GM23338 (cell line): ENCODE results near the gene PBX3. TPM values are rescaled to one million over a fixed set of nuclear protein-coding genes. Genes with fewer than 3 reads are reported as not detected.

ENCODE experiments used
- ATAC-seq: fragments of 200-7000 bp; cut with Tn5 transposase; 3 replicates; pipeline ENCODE4 v1.9.1; 2020
- DNase-seq: peaks from one replicate; pipeline ENCODE4 v3.0.0-alpha.2; 2015; ENCODE audit warnings: low spot score
- H2AFZ ChIP-seq: fragments of 200-600 bp; sonication (generic); 2 replicates; pipeline ENCODE4 v1.8.0; 2016; ENCODE audit warnings: antibody characterized with exemption, mild to moderate bottlenecking, moderate library complexity
- H3F3A ChIP-seq: fragments of 200-600 bp; sonication (generic); replicated peaks from 2 replicates; pipeline ENCODE4 v1.8.0; 2017; ENCODE audit warnings: antibody characterized with exemption, mixed run types, low read depth
- H3K27ac ChIP-seq: fragments of 200-600 bp; sonication (generic); 2 replicates; pipeline ENCODE4 v1.6.1; 2016; ENCODE audit warnings: low read depth
- H3K27me3 ChIP-seq: fragments of 200-600 bp; sonication (generic); 2 replicates; pipeline ENCODE4 v1.8.0; 2016; ENCODE audit warnings: mild to moderate bottlenecking, mixed run types, moderate library complexity; ENCODE audit not compliant: insufficient read depth
- H3K36me3 ChIP-seq: fragments of 200-600 bp; sonication (generic); 2 replicates; pipeline ENCODE4 v1.8.0; 2016; ENCODE audit warnings: mild to moderate bottlenecking; ENCODE audit not compliant: insufficient read depth
- H3K4me1 ChIP-seq: fragments of 200-600 bp; sonication (generic); 2 replicates; pipeline ENCODE4 v1.8.0; 2016; ENCODE audit warnings: mild to moderate bottlenecking, moderate library complexity; ENCODE audit not compliant: insufficient read depth
- H3K4me2 ChIP-seq: fragments of 200-600 bp; sonication (generic); 2 replicates; pipeline ENCODE4 v1.7.1; 2017; ENCODE audit warnings: mixed run types
- H3K4me3 ChIP-seq: fragments of 200-600 bp; sonication (generic); 2 replicates; pipeline ENCODE4 v1.6.1; 2016; ENCODE audit warnings: mixed run types
- H3K79me2 ChIP-seq: fragments of 200-600 bp; sonication (generic); replicated peaks from 2 replicates; pipeline ENCODE4 v1.8.0; 2017; ENCODE audit warnings: mild to moderate bottlenecking; ENCODE audit not compliant: insufficient read depth
- H3K9me2 ChIP-seq: fragments of 200-600 bp; sonication (generic); 2 replicates; pipeline ENCODE4 v1.8.0; 2017; ENCODE audit not compliant: insufficient read depth
- H4K20me1 ChIP-seq: fragments of 200-600 bp; sonication (generic); replicated peaks from 2 replicates; pipeline ENCODE4 v1.8.0; 2017; ENCODE audit warnings: mild to moderate bottlenecking; ENCODE audit not compliant: insufficient read depth
- H3K27ac Mint-ChIP-seq: 2 replicates; pipeline ENCODE4 v1.8.0; 2020; ENCODE audit warnings: inconsistent platforms, mild to moderate bottlenecking, moderate library complexity, mixed read lengths
- H3K27me3 Mint-ChIP-seq: 3 replicates; pipeline ENCODE4 v1.8.0; 2022; ENCODE audit warnings: low read depth, mild to moderate bottlenecking, moderate library complexity, mixed read lengths, inconsistent platforms; ENCODE audit not compliant: insufficient read depth, poor library complexity
- H3K36me3 Mint-ChIP-seq: 3 replicates; pipeline ENCODE4 v1.8.0; 2021; ENCODE audit warnings: low read depth, mild to moderate bottlenecking, inconsistent platforms, moderate library complexity, mixed read lengths
- H3K4me1 Mint-ChIP-seq: 3 replicates; pipeline ENCODE4 v1.8.0; 2020; ENCODE audit warnings: mild to moderate bottlenecking, inconsistent platforms, mixed read lengths
- H3K4me3 Mint-ChIP-seq: 3 replicates; pipeline ENCODE4 v1.8.0; 2021; ENCODE audit warnings: moderate library complexity, mild to moderate bottlenecking, inconsistent platforms, mixed read lengths
- H3K9me3 Mint-ChIP-seq: 3 replicates; pipeline ENCODE4 v1.8.0; 2020; ENCODE audit warnings: moderate library complexity, mild to moderate bottlenecking, inconsistent platforms, mixed read lengths
- CREB1 ChIP-seq: fragments of 250-450 bp; sonication (Bioruptor Pico); IDR thresholded peaks from 2 replicates; pipeline ENCODE4 v1.5.0; 2020; ENCODE audit warnings: low read depth, mild to moderate bottlenecking, moderate library complexity
- CTCF ChIP-seq, 2 experiments: fragments of 200-600 bp in 1 of 2; sonication (generic) in 1 of 2; conservative IDR thresholded peaks; 2 replicates each; pipeline versions ENCODE4 v1.5.1 to v1.6.1; 2016 to 2017; ENCODE audit warnings: antibody characterized with exemption in 2 of 2, low read depth in 2 of 2, mild to moderate bottlenecking in 2 of 2, moderate library complexity in 1 of 2
- ETS1 ChIP-seq: IDR thresholded peaks from 2 replicates; pipeline ENCODE4 v1.6.1; 2016; ENCODE audit warnings: antibody characterized with exemption
- EZH2 ChIP-seq: fragments of 200-600 bp; sonication (generic); IDR thresholded peaks from one replicate; pipeline ENCODE4 v1.8.0; 2017; ENCODE audit warnings: antibody characterized with exemption, mild to moderate bottlenecking, low read depth; ENCODE audit not compliant: unreplicated experiment
- EZH2phosphoT487 ChIP-seq: fragments of 200-600 bp; sonication (generic); IDR thresholded peaks from one replicate; pipeline ENCODE4 v1.8.1; 2018; ENCODE audit warnings: antibody characterized with exemption; ENCODE audit not compliant: unreplicated experiment
- JUNB ChIP-seq: IDR thresholded peaks from one replicate; pipeline ENCODE4 v1.6.1; 2016; ENCODE audit warnings: antibody characterized with exemption; ENCODE audit not compliant: unreplicated experiment
- NANOG ChIP-seq: IDR thresholded peaks from 2 replicates; pipeline ENCODE4 v1.6.1; 2016; ENCODE audit warnings: antibody characterized with exemption, borderline replicate concordance
- POLR2AphosphoS5 ChIP-seq: IDR thresholded peaks from 2 replicates; pipeline ENCODE4 v1.6.1; 2016; ENCODE audit warnings: antibody characterized with exemption, low read depth
- REST ChIP-seq: IDR thresholded peaks from one replicate; pipeline ENCODE4 v1.6.1; 2018; ENCODE audit warnings: antibody characterized with exemption; ENCODE audit not compliant: unreplicated experiment
- STAT1 ChIP-seq: IDR thresholded peaks from one replicate; pipeline ENCODE4 v1.6.1; 2016; ENCODE audit warnings: antibody characterized with exemption; ENCODE audit not compliant: unreplicated experiment
- ZNF114 ChIP-seq: fragments of 250-450 bp; sonication (Bioruptor Pico); IDR thresholded peaks from 2 replicates; pipeline ENCODE4 v1.5.0; 2020; ENCODE audit warnings: mild to moderate bottlenecking, moderate library complexity
- ZNF331 ChIP-seq: fragments of 250-450 bp; sonication (Bioruptor Pico); IDR thresholded peaks from 2 replicates; pipeline ENCODE4 v1.5.0; 2020; ENCODE audit warnings: low read depth, mild to moderate bottlenecking, moderate library complexity
- polyA plus RNA-seq: library from polyadenylated mRNA; unstranded; fragments of >200 nt; fragmentation: Nextera tagmentation; extraction: Ambion mirVana; gene quantifications from 2 replicates; pipeline ENCODE4 v1.2.1, GENCODE V29; 2016
- total RNA-seq: library from RNA; depleted of rRNA; stranded (reverse); fragments of >200 nt; shearing (Covaris generic); gene quantifications from 2 replicates; pipeline ENCODE4 v1.2.3, GENCODE V29; 2014
- TF ChIP-seq, protein P1 (sequence below): fragments of 250-450 bp; sonication (Bioruptor Pico); IDR thresholded peaks from 2 replicates; pipeline ENCODE4 v1.5.0; 2020; ENCODE audit warnings: mild to moderate bottlenecking, moderate library complexity

PBX3 gene
- total and polyA plus RNA-seq, 2 experiments from 2014 or later = 28.9 to 50.5 TPM

GRCh38 chr9:125763394-125763801, 16.2 kb downstream of the PBX3 start:
- no peak for TF ChIP-seq ETS1
- TF ChIP-seq CTCF (conservative IDR thresholded peaks at IDR 0.05; ENCODE audit: low read depth in 2 of 2) = no peak
- no peak for TF ChIP-seq NANOG
- no peak for TF ChIP-seq EZH2
- TF ChIP-seq CREB1 (CRISPR knock-in tag) = no peak
- TF ChIP-seq JUNB = no peak
- TF ChIP-seq ZNF331 (CRISPR knock-in tag) = no peak
- TF ChIP-seq REST = no peak
- no peak for TF ChIP-seq ZNF114
- TF ChIP-seq STAT1 = no peak
- no peak for TF ChIP-seq POLR2AphosphoS5
- TF ChIP-seq EZH2phosphoT487 = no peak
- TF ChIP-seq, protein P1, sequence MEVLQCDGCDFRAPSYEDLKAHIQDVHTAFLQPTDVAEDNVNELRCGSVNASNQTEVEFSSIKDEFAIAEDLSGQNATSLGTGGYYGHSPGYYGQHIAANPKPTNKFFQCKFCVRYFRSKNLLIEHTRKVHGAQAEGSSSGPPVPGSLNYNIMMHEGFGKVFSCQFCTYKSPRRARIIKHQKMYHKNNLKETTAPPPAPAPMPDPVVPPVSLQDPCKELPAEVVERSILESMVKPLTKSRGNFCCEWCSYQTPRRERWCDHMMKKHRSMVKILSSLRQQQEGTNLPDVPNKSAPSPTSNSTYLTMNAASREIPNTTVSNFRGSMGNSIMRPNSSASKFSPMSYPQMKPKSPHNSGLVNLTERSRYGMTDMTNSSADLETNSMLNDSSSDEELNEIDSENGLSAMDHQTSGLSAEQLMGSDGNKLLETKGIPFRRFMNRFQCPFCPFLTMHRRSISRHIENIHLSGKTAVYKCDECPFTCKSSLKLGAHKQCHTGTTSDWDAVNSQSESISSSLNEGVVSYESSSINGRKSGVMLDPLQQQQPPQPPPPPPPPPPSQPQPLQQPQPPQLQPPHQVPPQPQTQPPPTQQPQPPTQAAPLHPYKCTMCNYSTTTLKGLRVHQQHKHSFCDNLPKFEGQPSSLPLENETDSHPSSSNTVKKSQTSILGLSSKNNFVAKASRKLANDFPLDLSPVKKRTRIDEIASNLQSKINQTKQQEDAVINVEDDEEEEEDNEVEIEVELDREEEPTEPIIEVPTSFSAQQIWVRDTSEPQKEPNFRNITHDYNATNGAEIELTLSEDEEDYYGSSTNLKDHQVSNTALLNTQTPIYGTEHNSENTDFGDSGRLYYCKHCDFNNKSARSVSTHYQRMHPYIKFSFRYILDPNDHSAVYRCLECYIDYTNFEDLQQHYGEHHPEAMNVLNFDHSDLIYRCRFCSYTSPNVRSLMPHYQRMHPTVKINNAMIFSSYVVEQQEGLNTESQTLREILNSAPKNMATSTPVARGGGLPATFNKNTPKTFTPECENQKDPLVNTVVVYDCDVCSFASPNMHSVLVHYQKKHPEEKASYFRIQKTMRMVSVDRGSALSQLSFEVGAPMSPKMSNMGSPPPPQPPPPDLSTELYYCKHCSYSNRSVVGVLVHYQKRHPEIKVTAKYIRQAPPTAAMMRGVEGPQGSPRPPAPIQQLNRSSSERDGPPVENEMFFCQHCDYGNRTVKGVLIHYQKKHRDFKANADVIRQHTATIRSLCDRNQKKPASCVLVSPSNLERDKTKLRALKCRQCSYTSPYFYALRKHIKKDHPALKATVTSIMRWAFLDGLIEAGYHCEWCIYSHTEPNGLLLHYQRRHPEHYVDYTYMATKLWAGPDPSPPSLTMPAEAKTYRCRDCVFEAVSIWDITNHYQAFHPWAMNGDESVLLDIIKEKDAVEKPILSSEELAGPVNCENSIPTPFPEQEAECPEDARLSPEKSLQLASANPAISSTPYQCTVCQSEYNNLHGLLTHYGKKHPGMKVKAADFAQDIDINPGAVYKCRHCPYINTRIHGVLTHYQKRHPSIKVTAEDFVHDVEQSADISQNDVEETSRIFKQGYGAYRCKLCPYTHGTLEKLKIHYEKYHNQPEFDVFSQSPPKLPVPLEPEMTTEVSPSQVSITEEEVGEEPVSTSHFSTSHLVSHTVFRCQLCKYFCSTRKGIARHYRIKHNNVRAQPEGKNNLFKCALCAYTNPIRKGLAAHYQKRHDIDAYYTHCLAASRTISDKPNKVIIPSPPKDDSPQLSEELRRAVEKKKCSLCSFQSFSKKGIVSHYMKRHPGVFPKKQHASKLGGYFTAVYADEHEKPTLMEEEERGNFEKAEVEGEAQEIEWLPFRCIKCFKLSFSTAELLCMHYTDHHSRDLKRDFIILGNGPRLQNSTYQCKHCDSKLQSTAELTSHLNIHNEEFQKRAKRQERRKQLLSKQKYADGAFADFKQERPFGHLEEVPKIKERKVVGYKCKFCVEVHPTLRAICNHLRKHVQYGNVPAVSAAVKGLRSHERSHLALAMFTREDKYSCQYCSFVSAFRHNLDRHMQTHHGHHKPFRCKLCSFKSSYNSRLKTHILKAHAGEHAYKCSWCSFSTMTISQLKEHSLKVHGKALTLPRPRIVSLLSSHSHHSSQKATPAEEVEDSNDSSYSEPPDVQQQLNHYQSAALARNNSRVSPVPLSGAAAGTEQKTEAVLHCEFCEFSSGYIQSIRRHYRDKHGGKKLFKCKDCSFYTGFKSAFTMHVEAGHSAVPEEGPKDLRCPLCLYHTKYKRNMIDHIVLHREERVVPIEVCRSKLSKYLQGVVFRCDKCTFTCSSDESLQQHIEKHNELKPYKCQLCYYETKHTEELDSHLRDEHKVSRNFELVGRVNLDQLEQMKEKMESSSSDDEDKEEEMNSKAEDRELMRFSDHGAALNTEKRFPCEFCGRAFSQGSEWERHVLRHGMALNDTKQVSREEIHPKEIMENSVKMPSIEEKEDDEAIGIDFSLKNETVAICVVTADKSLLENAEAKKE = no peak
- Mint-ChIP-seq H3K9me3 (no peaks in the 10 kb centered on the region), H3K27ac (peak overlapping the region; percentile 93), H3K27me3 (peaks cover 4% of the 10 kb centered on the region), H3K36me3 (no peaks in the 10 kb centered on the region), H3K4me1 (peaks cover 66% of the 10 kb centered on the region), H3K4me3 (no peak overlapping the region)
- peaks cover 86% of the 10 kb centered on the region for H3K79me2 ChIP-seq
- no peak overlapping the region for H3K4me3 ChIP-seq
- peak; percentile 61 for ATAC-seq
- no peaks in the 10 kb centered on the region for H3K27me3 ChIP-seq
- peak; percentile 61 for DNase-seq
- H3F3A ChIP-seq = peaks cover 6% of the 10 kb centered on the region; the same call in 1 of the 2 replicates
- H3K4me2 ChIP-seq = peak overlapping the region; percentile 17
- no peak overlapping the region for H2AFZ ChIP-seq
- peaks cover 64% of the 10 kb centered on the region for H3K4me1 ChIP-seq
- no peak overlapping the region for H3K27ac ChIP-seq
- 0 out of 2 replicates have a peak, but pooled peaks cover 1% of the 10 kb centered on the region for H4K20me1 ChIP-seq
- H3K9me2 ChIP-seq = no peaks in the 10 kb centered on the region
- no peaks in the 10 kb centered on the region for H3K36me3 ChIP-seq
